HPDE6-E6E7 (cell line): ENCODE measurements around the gene AGPAT3.

ENCODE experiments used
- DNase-seq: peaks from one replicate; pipeline ENCODE4 v3.0.0; 2011; ENCODE audit warnings: missing footprints; ENCODE audit errors: extremely low spot score

The AGPAT3 gene

DNA sequence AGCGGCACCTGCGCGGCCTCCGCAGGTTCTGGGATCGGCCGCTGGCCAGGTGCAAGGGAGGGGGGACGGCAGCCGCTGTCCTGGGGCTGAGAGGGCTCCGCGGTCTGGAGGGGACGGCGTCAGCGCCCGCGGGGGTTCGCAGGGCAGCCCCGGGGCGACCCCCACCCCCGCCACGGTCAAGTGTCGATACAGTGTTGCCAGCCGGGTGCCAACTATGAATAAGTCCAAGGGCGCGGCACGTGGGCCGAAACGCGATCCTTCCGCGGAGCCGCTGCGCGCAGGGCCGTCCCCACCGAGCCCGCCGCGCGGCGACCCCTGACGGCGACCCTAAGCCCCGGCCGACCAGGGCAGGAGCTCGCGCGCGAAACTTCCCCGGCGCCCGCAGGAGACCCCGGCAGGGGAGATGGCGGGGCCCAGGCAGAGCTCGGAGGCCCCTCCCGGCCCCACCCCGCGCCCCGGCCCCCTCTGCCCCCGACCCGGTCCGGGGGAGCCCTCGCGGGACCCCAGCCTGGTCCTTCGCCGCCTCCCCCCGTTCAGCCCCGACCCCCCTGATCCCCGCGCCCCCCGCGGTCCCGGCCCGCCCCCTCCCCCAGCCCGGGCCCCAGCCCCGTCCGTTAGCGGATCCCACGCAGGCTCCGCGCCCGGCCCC lies 586 bp upstream of the AGPAT3 start:
- DNase-seq, result peak; percentile 67

DNA sequence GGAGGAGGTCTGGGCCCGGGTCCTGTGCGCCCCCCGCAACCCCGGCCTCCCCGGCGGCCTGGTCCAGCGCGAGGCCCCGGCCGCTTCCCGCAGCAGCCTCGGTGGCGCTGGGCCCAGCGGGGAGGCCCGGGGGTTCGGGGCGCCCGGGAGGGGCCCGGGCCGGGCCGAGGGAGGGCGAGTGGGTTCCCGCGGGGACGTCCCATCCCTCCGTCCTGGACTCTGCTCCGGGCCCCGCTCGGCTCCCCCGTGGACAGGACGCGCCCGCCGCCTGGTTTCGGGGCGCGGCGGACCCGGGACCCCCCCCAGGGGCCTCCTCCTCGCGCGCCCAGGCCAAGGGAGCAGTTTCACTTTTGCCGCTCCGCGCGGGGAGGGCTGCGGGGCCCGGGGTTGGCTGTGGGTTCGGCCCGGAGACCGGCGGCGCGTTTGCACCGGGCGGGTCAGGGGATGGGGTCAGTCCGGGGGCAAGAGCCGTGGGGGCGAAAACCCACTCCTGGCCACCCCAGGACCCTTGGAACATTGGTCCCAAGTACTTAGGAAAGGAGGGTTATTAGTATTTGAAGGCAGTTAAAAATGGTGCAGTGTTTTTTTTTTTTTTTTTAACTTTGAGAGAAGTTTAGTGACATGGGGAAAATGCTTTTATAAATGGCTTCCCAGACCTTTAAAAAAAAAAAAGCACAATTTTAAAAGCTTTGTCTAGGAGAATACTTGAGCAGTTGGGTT lies 677 bp downstream of the AGPAT3 start:
- DNase-seq, result peak; percentile 54

DNA sequence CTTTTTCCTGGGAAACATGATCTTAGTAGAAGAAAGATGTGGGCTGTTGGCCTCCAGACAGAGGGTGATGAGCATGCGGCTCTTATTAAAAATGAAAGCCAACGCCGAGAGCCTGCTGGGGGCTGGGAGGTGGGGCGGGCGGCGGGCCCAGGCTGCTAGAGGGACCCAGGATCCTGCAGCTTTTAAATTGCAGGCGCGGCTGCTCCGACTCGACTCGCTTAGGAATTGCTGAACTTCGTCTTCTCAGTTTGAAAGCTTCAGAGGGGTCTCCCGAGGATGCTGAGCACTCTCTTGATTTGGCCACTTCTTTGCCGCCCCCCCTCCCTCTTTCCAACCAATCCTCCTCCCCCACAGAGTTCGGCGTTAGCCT lies 1.2 kb downstream of the AGPAT3 start:
- DNase-seq, result peak; percentile 48

DNA sequence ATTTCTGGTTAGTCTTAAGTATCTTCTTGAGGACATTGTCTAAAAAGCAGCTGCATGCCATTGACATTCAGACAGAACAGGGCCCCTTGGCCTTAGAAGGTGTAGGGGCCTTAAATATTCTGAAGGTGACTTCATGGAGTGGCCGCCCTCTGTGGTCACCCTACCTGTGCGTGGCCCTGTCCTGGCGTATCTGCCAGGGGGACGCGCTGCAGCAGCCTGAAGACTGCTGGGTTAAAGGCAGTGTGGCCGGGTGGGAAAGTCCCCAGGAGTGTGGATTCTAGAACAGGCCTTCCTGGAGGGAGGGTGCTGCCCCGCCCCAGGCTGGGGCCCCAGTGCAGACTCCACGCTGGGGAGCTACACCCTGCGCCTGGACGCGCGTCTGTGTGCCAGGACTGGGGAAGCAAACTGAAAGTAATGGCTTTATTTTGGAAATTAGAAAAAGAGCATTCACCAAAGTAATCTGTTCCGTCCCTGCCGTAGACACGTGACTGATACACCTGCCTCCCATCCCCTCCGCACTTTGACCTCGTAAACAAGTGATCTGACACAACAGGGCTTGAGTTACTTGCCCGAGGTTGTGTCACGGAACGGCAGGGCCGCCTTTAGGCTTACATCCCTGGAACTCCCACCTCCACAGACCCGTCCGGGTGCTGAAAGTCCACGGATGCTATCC lies 1.8 kb downstream of the AGPAT3 start:
- DNase-seq, result peak; percentile 22

DNA sequence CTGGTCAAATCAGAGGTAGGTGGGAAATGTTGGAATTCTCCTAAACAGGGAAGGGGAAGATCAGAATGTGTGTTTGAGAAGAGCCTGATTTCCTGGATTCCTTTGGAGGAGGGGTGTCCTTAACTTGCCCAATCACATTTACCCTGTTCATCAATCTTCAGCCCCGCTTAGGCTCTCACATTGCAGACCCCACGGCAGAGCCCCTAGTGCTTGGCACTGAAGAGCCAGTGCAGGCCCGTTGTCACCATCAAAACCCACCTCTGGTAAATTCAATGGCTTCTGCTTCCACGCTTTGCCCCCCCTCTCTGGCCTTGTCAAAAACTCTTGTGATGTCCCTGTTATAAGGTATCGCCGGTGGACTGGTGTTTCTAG lies 2.3 kb downstream of the AGPAT3 start:
- DNase-seq, result no peak

DNA sequence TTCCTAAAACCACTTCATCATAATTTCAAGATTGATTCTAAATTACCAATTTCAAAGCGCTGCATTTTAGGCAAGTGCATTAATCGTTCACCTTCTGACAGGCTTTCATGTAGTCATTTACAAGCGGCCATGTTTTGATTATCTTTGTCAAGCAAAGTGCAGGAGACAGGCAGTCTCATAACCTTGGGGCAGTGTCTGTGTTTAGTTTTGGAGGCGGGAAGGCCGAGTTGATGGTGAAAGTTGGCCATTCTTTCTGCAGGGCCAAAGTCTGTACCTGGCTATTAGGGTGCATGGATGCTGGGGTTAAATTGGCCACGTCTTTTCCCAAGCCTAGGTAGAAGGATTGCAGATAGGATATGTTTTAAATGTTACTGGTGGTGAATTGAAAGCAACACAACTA lies 2.9 kb downstream of the AGPAT3 start:
- DNase-seq, result no peak

DNA sequence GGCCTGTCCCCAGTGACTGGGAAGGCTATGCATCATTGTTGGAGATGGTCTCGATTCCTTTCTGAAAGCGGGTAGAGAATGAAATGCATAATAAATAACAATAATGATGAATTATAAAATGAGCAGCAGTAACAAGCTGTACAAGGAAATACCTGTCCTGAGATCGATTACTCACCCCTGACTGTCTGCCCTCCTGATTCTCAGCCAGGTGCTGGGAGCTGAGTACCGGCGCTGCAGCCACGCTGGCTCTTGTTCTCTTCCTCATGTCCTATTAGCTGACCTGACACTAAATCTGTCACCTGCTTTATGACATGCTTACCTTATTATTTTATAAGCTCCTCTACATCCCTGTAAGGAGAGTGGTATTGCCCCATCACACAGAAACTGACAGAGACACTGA lies 3.4 kb downstream of the AGPAT3 start:
- DNase-seq, result peak; percentile 85

DNA sequence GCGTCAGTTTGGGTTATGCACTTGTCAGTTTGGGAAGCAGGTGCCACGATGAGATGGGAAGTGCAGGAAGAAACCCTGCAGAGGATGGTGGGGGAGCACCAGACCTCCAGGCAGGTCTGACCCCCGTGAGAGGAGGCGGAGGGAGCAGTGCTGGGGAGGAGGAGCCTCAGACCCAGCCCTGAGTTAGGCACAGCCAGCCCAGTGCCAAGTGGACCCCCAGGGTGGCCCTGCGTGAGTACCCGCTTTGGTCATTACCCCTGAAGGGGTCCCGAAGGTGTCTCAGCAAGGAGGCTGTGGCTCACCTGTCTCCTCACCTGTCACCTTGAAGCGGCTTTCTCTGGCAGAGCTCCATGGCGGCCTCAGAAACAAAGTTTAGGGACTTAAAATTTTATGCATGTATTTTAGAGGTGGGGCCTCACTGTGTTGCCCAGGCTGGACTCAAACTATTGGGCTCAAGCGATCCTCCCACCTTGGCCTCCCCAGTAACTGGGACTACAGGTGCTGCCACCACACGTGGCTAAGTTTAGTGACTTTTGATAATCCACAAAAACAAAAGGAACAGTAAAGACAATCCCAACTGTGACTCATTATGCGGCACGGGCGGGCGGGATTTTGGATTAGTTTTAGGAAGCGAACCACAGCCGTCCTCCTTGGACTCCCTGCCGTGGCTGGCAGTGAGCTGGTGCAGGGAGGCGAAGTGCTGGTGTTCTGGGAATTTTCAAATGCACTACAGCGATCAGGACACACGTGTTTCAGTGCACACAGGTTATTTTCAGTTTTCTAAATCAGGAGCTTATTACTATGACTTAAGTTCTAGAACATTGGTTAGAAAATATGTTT lies 4.7 kb downstream of the AGPAT3 start:
- DNase-seq, result no peak

DNA sequence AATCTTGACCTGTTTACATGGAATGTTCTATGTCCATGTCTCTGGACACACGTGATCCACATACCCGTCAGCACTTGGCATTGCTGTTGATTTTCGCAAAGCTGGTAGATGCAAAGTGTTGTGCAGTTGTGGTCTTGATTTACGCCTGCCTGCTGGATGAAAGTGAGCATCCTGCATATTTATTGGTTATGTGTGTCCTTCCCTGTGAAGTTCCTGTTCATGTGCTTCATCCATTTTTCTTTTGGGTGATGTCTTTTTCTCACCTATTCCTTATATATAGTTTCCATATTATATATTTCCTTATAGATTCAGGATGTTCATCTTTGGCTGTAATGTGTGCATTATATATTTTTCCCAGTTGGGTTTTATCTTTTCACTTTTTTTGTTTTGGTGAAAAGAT lies 6.5 kb downstream of the AGPAT3 start:
- no peak for DNase-seq

DNA sequence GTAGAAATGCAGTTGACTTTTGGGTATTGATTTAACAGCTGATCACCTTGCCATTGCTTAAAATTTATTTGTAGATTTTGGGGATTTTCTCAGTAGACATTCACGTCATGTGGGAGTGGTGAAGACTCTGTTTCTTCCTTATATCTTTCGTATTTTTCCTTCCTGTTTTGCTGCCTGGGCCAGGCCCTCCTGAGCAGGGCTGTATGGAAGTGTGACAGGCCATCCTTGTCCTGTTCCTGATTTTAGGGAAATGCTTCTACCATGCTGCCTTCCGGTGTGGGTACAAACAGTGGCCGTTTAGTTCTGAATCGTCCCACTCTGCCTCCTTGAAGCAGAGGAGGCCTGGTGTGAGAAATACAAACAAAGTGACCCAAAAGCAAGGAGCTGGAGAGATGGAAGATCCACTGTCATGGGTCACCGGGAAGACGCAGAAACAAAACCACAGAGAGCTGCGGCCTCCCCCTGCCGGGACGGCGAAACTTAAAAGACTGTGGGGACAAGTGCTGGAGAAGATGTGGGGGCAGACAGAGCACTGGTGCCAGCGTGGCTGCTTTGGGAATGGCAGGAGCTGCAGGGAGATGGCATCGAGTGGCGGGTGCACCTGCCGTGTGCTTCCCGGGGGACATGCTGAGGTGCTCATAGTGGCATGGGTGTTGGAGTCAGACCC lies 7.6 kb downstream of the AGPAT3 start:
- no peak for DNase-seq

DNA sequence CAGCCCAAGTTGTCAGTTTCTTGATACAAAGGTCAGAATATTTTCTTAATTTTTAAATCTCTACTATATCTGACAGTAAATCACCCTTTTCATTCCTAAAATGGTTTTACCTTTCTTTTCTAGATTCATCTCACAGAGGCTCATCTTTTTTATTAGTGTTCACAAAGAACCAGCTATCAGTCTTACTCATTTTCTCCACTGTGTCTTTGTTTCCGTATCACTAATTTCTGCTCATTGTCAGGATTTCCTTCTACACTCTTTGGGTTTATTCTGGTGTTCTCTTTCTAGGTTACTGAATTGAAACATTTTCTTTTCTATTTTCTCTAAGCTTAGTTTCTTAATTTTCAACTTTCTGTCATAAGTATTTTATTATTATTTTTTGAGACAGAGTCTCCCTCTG lies 8.7 kb downstream of the AGPAT3 start:
- no peak for DNase-seq

DNA sequence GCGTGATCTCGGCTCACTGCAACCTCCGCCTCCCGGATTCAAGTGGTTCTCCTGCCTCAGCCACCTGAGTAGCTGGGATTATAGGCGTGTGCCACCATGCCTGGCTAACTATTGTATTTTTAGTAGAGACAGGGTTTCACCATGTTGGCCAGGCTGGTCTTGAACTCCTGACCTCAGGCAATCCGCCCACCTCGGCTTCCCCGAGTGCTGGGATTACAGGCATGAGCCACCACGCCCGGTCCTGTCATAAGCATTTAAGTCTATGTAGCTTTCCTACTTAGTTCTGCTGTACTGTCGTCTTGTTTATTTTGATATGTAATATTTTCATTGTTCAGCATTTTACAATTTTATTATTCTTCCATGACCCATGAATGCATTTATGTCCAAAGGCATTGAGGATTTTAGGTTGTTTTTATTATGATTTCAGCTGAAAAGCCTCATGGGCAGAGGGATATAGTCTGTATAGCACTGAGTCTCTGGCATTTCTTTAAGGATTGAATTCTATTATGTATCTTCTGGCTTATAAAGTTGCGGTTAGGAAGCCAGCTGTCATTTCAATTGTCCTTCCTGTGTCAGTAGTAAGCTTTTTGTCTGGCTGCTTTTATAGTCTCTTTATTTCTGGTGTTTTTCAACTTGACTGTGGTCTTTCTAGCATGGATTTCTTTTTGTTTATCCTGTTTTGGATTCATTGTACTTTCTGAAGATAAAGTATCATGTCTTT lies 9.2 kb downstream of the AGPAT3 start:
- no peak for DNase-seq

DNA sequence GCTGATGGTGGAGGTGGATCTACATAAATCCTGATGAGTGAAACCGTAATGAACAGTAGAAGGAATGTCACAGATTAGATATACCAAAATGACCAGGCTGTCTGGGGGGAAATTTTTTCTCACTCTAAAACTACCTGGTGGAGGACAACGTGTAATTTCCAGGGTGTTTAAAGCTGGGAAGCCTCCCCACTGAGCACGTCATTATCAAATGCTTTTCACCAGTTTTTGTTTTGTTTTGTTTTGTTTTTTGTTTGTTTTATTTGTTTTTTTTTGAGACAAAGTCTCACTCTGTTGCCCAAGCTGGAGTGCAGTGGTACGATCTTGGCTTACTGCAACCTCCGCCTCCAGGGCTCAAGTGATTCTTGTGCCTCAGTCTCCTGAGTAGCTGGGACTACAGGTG lies 11.6 kb downstream of the AGPAT3 start:
- no peak for DNase-seq

DNA sequence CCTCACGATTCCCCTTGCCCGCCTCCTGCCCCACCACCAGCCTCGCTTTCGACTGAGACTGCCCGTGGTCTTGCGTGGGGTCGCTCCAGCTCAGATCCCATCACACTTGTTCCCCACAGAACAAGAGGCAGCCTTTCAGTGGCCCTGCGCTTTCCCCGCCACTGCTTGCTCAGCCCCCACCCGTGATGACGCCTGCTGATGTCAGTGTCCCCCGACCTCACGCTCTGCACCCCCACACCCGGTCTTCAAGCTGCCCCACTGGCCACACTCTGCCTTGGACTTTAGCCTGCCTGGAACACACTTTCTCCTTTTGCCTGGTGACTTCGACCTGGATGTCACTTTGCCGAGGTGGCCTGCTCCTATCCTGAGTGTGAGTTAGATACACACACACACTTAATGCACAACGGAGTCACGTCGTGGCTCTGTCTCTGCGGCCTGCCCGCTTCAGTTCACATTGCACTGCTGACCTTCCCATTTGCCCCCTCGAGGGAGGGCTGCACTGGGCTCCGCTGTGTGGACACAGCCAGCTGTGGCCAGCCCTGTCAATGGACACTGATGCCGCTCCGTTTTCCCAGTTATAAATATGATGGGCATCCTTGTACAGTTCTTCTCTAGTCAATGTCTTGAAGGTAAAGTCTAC lies 13.0 kb downstream of the AGPAT3 start:
- DNase-seq, result no peak

DNA sequence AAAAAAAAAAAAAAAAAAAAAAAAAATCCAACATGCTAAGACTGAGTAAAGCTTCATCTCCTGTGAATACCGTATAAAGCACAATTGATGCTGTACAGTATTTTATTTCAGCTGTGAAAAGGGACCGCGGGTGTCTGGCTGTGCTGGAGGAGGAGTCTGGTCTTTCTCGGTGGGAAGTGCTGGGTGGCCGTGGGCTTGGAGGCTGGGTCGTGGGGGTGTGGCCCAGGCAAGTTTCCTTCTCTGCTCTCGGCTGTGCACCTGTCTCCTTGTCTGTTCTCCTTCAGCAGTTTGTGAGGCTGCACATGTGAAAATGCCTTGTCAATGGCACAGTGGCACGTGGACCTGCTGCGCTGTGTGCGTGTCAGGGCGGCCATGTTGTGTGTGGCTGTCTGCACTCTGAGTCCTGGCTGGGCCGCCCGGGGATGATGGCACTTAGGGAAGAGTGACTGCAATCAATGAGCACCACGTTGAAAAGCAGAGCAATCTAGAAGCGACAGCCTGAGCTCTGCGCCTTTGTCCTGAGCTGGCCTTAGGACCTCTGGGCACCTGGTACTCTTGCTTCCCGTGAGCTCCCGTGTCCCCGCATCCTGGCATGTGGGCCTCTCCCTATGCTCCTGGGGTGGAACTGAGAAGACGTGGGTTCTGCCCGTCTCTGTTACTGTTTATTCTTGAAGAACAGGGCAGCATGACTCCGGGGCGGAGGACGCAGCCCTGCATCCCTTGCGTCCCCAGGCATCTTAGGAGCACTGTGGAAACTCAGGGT lies 14.5 kb downstream of the AGPAT3 start:
- no peak for DNase-seq

DNA sequence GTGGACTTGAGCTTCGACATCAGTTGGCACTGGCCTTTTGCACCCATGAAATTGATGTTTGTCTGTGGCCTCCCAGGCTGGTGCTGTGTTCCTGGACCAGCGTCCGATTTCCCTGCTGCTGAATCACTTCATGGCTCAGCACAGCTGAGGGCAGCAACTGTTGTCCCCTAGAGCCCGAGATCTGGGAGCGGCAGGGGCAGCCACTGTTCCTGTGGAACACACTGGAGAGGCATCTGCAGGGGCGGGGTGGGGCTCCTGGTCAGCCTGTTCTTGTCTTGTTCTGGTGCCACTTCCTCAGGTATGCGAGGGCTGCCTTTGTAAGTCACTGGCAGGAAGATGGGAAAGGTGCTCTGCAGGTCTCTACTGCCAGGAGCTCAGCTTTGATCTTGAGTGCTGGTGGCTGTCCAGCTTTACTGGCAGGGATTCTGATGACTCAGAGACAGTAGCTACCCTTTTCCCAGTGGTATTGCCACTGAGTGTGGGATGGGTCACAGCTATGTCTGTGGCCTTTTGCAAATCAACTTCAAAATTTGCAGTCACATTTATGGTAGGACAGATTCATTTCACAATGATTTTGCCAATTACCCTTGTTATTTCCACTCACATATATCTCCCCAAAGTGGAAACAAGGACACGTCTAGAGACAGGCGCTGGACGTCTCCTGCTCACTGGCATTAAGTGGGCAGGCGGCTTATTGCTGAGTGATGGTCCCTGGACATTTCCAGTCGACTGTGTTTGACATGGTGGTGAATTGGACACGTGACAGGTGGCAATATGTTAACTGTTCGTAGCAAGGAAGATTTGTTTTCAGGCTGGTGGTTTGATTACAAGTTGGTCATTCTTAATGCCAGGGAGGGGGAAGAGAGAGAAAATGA lies 15.3 kb downstream of the AGPAT3 start:
- no peak for DNase-seq

DNA sequence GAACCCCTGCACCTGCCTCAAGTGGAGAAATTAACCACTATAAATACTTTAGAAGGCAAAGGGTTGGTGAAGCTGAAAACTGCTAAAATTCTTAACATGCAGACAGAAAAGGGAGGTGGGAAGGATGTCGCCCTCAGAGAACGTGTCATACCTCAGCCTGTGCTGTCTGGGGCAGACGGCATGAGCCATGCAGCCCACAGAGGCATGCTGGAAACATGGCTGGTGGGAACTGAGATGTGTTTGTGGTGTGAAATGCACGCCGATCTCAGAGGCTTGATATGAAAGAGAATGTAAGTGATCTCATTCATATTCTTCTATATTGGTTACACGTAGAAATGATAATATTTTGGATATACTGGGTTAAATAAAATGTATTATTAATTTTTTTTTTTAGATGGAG lies 16.3 kb downstream of the AGPAT3 start:
- DNase-seq, result no peak

DNA sequence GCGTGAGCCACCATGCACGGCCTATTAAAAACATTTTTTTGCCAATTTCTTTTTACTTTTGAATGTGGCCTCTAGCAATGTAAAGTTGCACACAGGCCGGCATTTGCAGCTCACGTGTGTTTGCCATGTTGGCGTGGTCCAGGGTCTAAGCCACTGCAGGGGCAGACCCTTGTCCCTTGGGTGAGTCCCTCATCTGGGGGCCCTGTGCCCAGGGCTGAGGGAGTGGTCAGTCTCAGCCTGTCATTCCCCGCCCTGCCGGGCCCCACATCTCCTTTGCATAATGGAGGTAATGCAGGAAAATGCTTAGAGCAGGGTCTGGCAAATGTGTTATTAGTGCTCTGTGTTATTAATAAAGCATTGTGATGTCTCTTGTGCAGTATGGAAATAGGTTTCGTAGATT lies 16.9 kb downstream of the AGPAT3 start:
- no peak for DNase-seq
